HCT116 (cell line): ENCODE results near the gene POGK. TPM values are rescaled to one million over a fixed set of nuclear protein-coding genes. Genes with fewer than 3 reads are reported as not detected.

Source experiments
- ATAC-seq: fragments of 200-7000 bp; cut with Tn5 transposase; 2 replicates; pipeline ENCODE4 v1.9.1; 2020; ENCODE audit warnings: mild to moderate bottlenecking, moderate library complexity
- BruUV-seq: library from RNA; stranded (reverse); fragments of 400-500 nt; replicated peaks from 2 replicates; lab custom pipeline; 2021; lab: Mats Ljungman, UMichigan
- CTCF ChIA-PET: fragments of 300-600 bp; sonication (Branson Sonifier 250); formaldehyde crosslinking; loops from one replicate; lab custom pipeline; 2021; ENCODE audit warnings: antibody characterized with exemption; lab: Charles Lee
- POLR2A ChIA-PET: fragments of 300-600, 350-600 bp; sonication (Branson Sonifier 250); formaldehyde crosslinking; loops from one replicate; lab custom pipeline; 2021; ENCODE audit warnings: antibody characterized with exemption; lab: Charles Lee
- RAD21 ChIA-PET, 2 experiments: fragments of 300-600 bp; sonication (Branson Sonifier 250); formaldehyde crosslinking; loops; one replicate each; lab custom pipeline; 2023; ENCODE audit warnings: low total read pairs in 2 of 2; ENCODE audit not compliant: uncharacterized antibody in 2 of 2, unreplicated experiment in 2 of 2, low non-redundant PET in 1 of 2; lab: Charles Lee
- DNase-seq: peaks from one replicate; pipeline ENCODE4 v3.0.0-alpha.2; 2010; ENCODE audit warnings: low read depth, low spot score
- H2AFZ ChIP-seq: fragments of 200-600 bp; shearing (Covaris generic), sonication (generic); 2 replicates; pipeline ENCODE4 v1.6.1; 2017; ENCODE audit warnings: low read depth, mixed run types, mixed read lengths, antibody characterized with exemption, low read length; ENCODE audit not compliant: poor library complexity, severe bottlenecking
- H3K27ac ChIP-seq: 2 replicates; pipeline ENCODE4 v1.5.1; 2012; ENCODE audit warnings: low read depth, low read length
- H3K27me3 ChIP-seq: fragments of 200-600 bp; sonication (generic); 2 replicates; pipeline ENCODE4 v1.6.1; 2016; ENCODE audit warnings: mixed run types, low read length, mixed read lengths; ENCODE audit not compliant: insufficient read depth
- H3K36me3 ChIP-seq, 2 experiments: fragments of 200-500 bp in 1 of 2; fragments of 200-600 bp in 1 of 2; sonication (Bioruptor generic) in 1 of 2; sonication (generic) in 1 of 2; 2 replicates each; pipeline versions ENCODE4 v1.5.1 to v1.6.1; 2014 to 2016; ENCODE audit warnings: low read length in 2 of 2, inconsistent platforms in 1 of 2, mixed read lengths in 1 of 2, mixed run types in 1 of 2; ENCODE audit not compliant: insufficient read depth in 2 of 2, control insufficient read depth in 1 of 2
- H3K4me1 ChIP-seq, 2 experiments: fragments of 200-600 bp in 1 of 2; sonication (generic) in 1 of 2; 2 replicates each; pipeline versions ENCODE4 v1.5.1 to v1.6.1; 2012 to 2017; ENCODE audit warnings: low read length in 2 of 2, inconsistent platforms in 1 of 2, mild to moderate bottlenecking in 1 of 2, mixed read lengths in 1 of 2, mixed run types in 1 of 2, moderate library complexity in 1 of 2; ENCODE audit not compliant: insufficient read depth in 2 of 2, control insufficient read depth in 1 of 2
- H3K4me2 ChIP-seq: fragments of 200-600 bp; sonication (generic); 2 replicates; pipeline ENCODE4 v1.6.1; 2017; ENCODE audit warnings: mixed run types, low read length, mixed read lengths
- H3K4me3 ChIP-seq, 2 experiments: fragments of 200-600 bp in 1 of 2; sonication (generic) in 1 of 2; replicated peaks in 1 of 2; 2 replicates each; pipeline ENCODE4 v1.5.1; 2011 to 2016; ENCODE audit warnings: low read length in 2 of 2, control low read depth in 1 of 2, low read depth in 1 of 2, mild to moderate bottlenecking in 1 of 2, mixed read lengths in 1 of 2, mixed run types in 1 of 2
- H3K79me2 ChIP-seq: fragments of 200-600 bp; sonication (generic); 2 replicates; pipeline ENCODE4 v1.6.1; 2017; ENCODE audit warnings: mild to moderate bottlenecking, mixed run types, low read length, moderate library complexity, mixed read lengths; ENCODE audit not compliant: insufficient read depth
- H3K9ac ChIP-seq: fragments of 200-600 bp; sonication (generic); 2 replicates; pipeline ENCODE4 v1.6.1; 2016; ENCODE audit warnings: low read length, mixed read lengths
- H3K9me2 ChIP-seq: fragments of 200-600 bp; sonication (generic), shearing (Covaris generic); 2 replicates; pipeline ENCODE4 v1.6.1; 2017; ENCODE audit warnings: mixed run types, mild to moderate bottlenecking, moderate library complexity; ENCODE audit not compliant: insufficient read depth
- H3K9me3 ChIP-seq, 2 experiments: fragments of 200-500 bp in 1 of 2; fragments of 200-600 bp in 1 of 2; sonication (Bioruptor generic) in 1 of 2; sonication (generic) in 1 of 2; 2 replicates each; pipeline ENCODE4 v1.6.1; 2014 to 2017; ENCODE audit warnings: low read length in 2 of 2, mixed read lengths in 2 of 2, inconsistent platforms in 1 of 2, low read depth in 1 of 2, mild to moderate bottlenecking in 1 of 2, mixed run types in 1 of 2, moderate library complexity in 1 of 2; ENCODE audit not compliant: control insufficient read depth in 1 of 2, insufficient read depth in 1 of 2
- H4K20me1 ChIP-seq: fragments of 200-600 bp; sonication (generic), shearing (Covaris generic); 2 replicates; pipeline ENCODE4 v1.6.1; 2017; ENCODE audit warnings: mixed run types, mild to moderate bottlenecking, moderate library complexity; ENCODE audit not compliant: insufficient read depth
- EZH2 ChIP-seq: fragments of 200-600 bp; sonication (generic); IDR thresholded peaks from 2 replicates; pipeline ENCODE4 v1.6.1; 2017; ENCODE audit warnings: antibody characterized with exemption, mixed run types
- MAX ChIP-seq: IDR thresholded peaks from 2 replicates; pipeline ENCODE4 v1.6.1; 2012
- POLR2A ChIP-seq: IDR thresholded peaks from 2 replicates; pipeline ENCODE4 v1.7.0; 2011; ENCODE audit warnings: borderline replicate concordance; ENCODE audit not compliant: insufficient read depth, insufficient read length; ENCODE audit errors: extremely low read depth
- REST ChIP-seq: IDR thresholded peaks from 2 replicates; pipeline ENCODE4 v1.6.1; 2012; ENCODE audit warnings: low read depth
- SRF ChIP-seq: IDR thresholded peaks from 2 replicates; pipeline ENCODE4 v1.6.1; 2012; ENCODE audit warnings: low read depth
- intact Hi-C: fragments of 100-400 bp; cut with micrococcal nuclease; formaldehyde crosslinking; loops from 2 replicates; pipeline ENCODE4 v1.10.0; 2022
- total RNA-seq: library from RNA; stranded (reverse); gene quantifications from one replicate; pipeline ENCODE4 v1.2.1, GENCODE V29; 2021; ENCODE audit not compliant: unreplicated experiment

Gene POGK
- total RNA-seq, 1 experiment from 2014 or later = 35.6 TPM

GRCh38 chr1:166869318-166870099 is 30.2 kb downstream of the POGK start:
- H3K27me3 ChIP-seq = no peaks in the 10 kb centered on the region
- H3K4me2 ChIP-seq = no peak overlapping the region
- peaks cover 9 to 21% of the 10 kb centered on the region in 2 experiments; a peak in 3 of 4 replicates for H3K36me3 ChIP-seq
- peaks cover 2 to 4% of the 10 kb centered on the region in 2 experiments; a peak in 3 of 4 replicates for H3K4me1 ChIP-seq
- CTCF ChIA-PET = no interaction called here
- no peaks in the 10 kb centered on the region for H3K9me2 ChIP-seq
- DNase-seq (no peak), ATAC-seq (no peak)
- RAD21 ChIA-PET = no interaction called here
- H3K4me3 ChIP-seq = no peak overlapping the region
- no peaks in the 10 kb centered on the region for H3K9me3 ChIP-seq
- no peak overlapping the region for H2AFZ ChIP-seq
- peaks cover 89% of the 10 kb centered on the region for H3K79me2 ChIP-seq
- H3K9ac ChIP-seq = no peak overlapping the region
- intact Hi-C loops = no loop called here
- TF ChIP-seq SRF = no peak
- no peak for TF ChIP-seq EZH2
- TF ChIP-seq POLR2A = no peak
- no peak for TF ChIP-seq MAX
- no peak for TF ChIP-seq REST
- BruUV-seq = no TSS peak
- H3K27ac ChIP-seq = no peak overlapping the region
- H4K20me1 ChIP-seq = 0 out of 2 replicates have a peak, but pooled peaks cover 6% of the 10 kb centered on the region
- POLR2A ChIA-PET = interaction anchor here (0.7 kb wide), 1 partner anchor 33 kb away, joined by 4 read pairs; no protein-coding TSS in a partner anchor
